SK-N-MC (cell line): ENCODE measurements around the gene OR1K1.

ENCODE experiments used
- EZH2 ChIP-seq: fragments of 200-600 bp; sonication (generic); IDR thresholded peaks from one replicate; pipeline ENCODE4 v1.6.1; 2017; ENCODE audit warnings: antibody characterized with exemption
- FOXP2 ChIP-seq: optimal IDR thresholded peaks from 2 replicates; pipeline ENCODE3; 2011; ENCODE audit warnings: mild to moderate bottlenecking, moderate library complexity; ENCODE audit not compliant: insufficient read depth; ENCODE audit errors: extremely low read length, control extremely low read depth

DNA sequence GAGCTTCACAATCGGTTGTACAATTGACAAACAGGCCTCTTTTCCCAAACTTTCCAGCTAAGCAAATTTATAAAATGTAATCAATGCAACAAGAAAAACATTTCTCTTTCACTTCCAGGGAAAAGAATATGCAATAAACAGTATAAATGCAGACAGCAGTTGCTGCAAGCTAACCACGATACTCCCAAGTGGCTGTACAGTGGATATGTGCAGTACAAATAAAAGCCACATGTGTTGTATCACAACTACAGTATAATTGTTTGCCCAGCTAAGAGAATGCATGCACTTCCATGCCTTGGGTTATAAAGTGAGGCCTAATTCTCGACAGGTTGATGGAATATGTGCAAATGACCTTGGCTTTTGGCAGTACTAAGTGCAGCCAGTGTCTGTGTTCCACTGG lies 45.2 kb downstream of the OR1K1 start:
- TF ChIP-seq EZH2 = no peak
- no peak for TF ChIP-seq FOXP2
